ENCODE results near the gene DIP2C.

GRCh38 chr10:600234-600633 lies 89.2 kb downstream of the DIP2C start:
- no peak for TF ChIP-seq CTCF (IDR thresholded peaks at IDR 0.05)
- no peak for TF ChIP-seq ZBTB33 (IDR thresholded peaks at IDR 0.05; ENCODE audit: borderline replicate concordance, low read depth)
- no peak for TF ChIP-seq ELF1 (IDR thresholded peaks at IDR 0.05)
- no peak for TF ChIP-seq EP300 (IDR thresholded peaks at IDR 0.05; ENCODE audit: borderline replicate concordance in 1 of 2, low read depth in 1 of 2, low read length in 1 of 2)
- TF ChIP-seq EZH2phosphoT487 (IDR thresholded peaks at IDR 0.05; ENCODE audit: borderline replicate concordance, low read depth): no peak
- no peak for TF ChIP-seq FOSL2 (IDR thresholded peaks at IDR 0.05; ENCODE audit: borderline replicate concordance, low read depth)
- no peak for TF ChIP-seq GATA2 (CRISPR knock-in tag; IDR thresholded peaks at IDR 0.05)
- TF ChIP-seq MAX (IDR thresholded peaks at IDR 0.05; ENCODE audit: low read depth): no peak
- no peak for TF ChIP-seq YY1 (IDR thresholded peaks at IDR 0.05; ENCODE audit: low read depth)
- TF ChIP-seq RFX5 (IDR thresholded peaks at IDR 0.05; ENCODE audit: low read length): no peak
- TF ChIP-seq POLR2AphosphoS5 (IDR thresholded peaks at IDR 0.05; ENCODE audit: low read depth, low read length): no peak
- no peak for TF ChIP-seq TAF1 (IDR thresholded peaks at IDR 0.05; ENCODE audit: borderline replicate concordance, low read depth, low read length)
